ENCODE measurements around the gene IL17F. TPM values are rescaled to one million over a fixed set of nuclear protein-coding genes. Genes with fewer than 3 reads are reported as not detected.
A peak's percentile ranks its signal among the peaks of the same experiment; 100 is the strongest.

The IL17F gene
- polyA plus RNA-seq, 3 donors, result not detected

DNA sequence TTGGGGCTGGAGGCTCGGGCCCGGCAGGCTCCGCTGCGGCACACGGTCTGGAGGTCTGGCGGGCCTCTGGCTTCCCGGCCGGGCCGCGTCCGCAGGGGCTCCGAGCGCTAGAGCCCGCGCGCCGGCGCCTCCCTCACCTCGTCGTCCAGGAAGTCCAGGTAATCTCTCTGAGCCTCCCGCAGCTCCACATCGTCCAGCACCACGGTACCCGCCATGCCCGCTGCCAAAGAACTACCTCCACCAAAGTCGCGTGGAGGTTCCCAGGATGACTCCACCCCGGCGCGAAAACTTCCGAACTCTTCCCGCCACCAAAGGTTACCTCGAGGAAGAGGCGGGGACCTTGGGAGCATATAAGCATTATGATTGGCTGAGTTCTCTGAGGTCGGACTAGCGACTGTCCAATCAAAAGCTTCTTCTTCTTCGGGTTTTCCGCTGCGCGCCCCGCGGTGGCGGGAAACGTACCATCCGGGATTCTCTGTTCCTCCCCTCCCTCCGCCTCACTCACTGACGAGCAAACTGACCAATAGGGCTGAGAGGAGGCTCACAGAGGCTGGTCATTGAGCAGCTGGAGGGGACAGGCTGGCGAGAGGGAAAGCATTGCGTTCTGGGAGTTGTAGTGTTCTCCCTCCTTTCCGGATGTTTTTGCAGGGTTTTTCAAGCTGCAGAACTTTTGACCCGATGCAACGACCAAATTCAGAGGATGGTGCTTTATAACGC, 40.3 kb upstream of the IL17F start, which contains the start of gene MCM3:
TSS of gene MCM3 (minus strand) at position 283 of the 717 bp plus-strand sequence. CDS start at position 215, 68 bp downstream.
- H3K4me1 Mint-ChIP-seq, result peaks cover 28% of the 10 kb centered on the region
- TF ChIP-seq, protein P1, sequence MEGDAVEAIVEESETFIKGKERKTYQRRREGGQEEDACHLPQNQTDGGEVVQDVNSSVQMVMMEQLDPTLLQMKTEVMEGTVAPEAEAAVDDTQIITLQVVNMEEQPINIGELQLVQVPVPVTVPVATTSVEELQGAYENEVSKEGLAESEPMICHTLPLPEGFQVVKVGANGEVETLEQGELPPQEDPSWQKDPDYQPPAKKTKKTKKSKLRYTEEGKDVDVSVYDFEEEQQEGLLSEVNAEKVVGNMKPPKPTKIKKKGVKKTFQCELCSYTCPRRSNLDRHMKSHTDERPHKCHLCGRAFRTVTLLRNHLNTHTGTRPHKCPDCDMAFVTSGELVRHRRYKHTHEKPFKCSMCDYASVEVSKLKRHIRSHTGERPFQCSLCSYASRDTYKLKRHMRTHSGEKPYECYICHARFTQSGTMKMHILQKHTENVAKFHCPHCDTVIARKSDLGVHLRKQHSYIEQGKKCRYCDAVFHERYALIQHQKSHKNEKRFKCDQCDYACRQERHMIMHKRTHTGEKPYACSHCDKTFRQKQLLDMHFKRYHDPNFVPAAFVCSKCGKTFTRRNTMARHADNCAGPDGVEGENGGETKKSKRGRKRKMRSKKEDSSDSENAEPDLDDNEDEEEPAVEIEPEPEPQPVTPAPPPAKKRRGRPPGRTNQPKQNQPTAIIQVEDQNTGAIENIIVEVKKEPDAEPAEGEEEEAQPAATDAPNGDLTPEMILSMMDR (IDR thresholded peaks at IDR 0.05), result no peak

DNA sequence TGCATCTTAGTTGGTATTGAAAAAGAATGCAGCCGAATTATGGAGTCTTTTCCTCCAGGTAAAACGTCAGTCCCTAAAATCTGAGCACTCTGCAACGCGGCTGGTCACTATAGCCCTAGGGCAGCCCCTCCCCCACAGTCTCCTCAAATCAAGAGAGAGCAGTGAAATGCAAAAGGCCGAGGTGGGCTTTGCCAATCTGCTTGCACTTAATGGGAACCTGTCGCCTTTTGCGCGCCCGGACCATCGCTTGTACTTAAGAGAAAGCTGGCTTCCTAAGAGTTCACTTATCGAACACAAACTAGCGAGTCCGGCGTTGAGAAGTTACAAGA, 39.8 kb upstream of the IL17F start:
- H3K36me3 ChIP-seq (replicated peaks in 1 of 2; ENCODE audit: control insufficient read depth in 1 of 2, insufficient read depth in 2 of 2, low read length in 2 of 2), result peaks cover 28 to 35% of the 10 kb centered on the region in 2 donors
- Mint-ChIP-seq H3K9me3 (peaks cover 0 to 3% (median 0%) of the 10 kb centered on the region in 7 donors), H3K27me3 (ENCODE audit: low read depth in 3 of 3) (no peaks in the 10 kb centered on the region), H3K4me3 (no peak overlapping the region), H3K36me3 (peaks cover 27 to 32% of the 10 kb centered on the region in 2 donors), H3K4me1 (peaks cover 28% of the 10 kb centered on the region), H3K27ac (peak overlapping the region in 1 of 7 donors; percentile 9)
- peak overlapping the region; percentile 96 for H3K4me2 ChIP-seq (replicated peaks; ENCODE audit: extremely low read depth, low read length, poor library complexity, severe bottlenecking)
- H3K9ac ChIP-seq (ENCODE audit: insufficient read depth, low read length, poor library complexity, severe bottlenecking), result peak overlapping the region; percentile 67
- H3K27ac ChIP-seq (ENCODE audit: low read depth in 1 of 2, low read length in 2 of 2), result peak overlapping the region in 1 of 2 donors; percentile 66
- WGBS (ENCODE audit: insufficient coverage), result 0% methylated on average over 13 of the region's 14 CpGs
- no peaks in the 10 kb centered on the region for H4K20me1 ChIP-seq (ENCODE audit: insufficient read depth, low read length)
- intact Hi-C loops (cut with micrococcal nuclease), result loop anchor here (5.0 to 10.0 kb wide), 5 partner anchors 68 to 291 kb away; partner anchors contain the start of genes TRAM2 (in 2 of the 2), EFHC1 (in 1 of the 2) and PAQR8 (in 1 of the 2)
- no peaks in the 10 kb centered on the region for H3K27me3 ChIP-seq (ENCODE audit: control insufficient read depth in 2 of 2, insufficient read depth in 2 of 2, low read length in 2 of 2)
- DNase-seq, result peak in 1 of 3 donors; percentile 9
- peaks cover 52% of the 10 kb centered on the region for H3K79me2 ChIP-seq (ENCODE audit: insufficient read depth, low read length)
- H3K4me3 ChIP-seq (replicated peaks in 1 of 3; ENCODE audit: low read depth in 2 of 3, low read length in 3 of 3), result peak overlapping the region; percentile 60 to 92 (median 86)
- peak overlapping the region; percentile 95 for H2AFZ ChIP-seq (ENCODE audit: insufficient read depth, low read depth, low read length, poor library complexity, severe bottlenecking)
- H3K4me1 ChIP-seq (ENCODE audit: control insufficient read depth in 1 of 2, insufficient read depth in 2 of 2, low read length in 2 of 2), result peaks cover 21 to 29% of the 10 kb centered on the region in 2 donors
- TF ChIP-seq, protein P1 (IDR thresholded peaks at IDR 0.05), result no peak
- no peaks in the 10 kb centered on the region for H3K9me3 ChIP-seq (replicated peaks in 1 of 2; ENCODE audit: control insufficient read depth in 1 of 2, insufficient read depth in 1 of 2, low read length in 2 of 2)

More for the DNA sequence above, 40.3 kb upstream of the IL17F start, which contains the start of gene MCM3:
- H3K27me3 Mint-ChIP-seq (ENCODE audit: low read depth in 3 of 3), result no peaks in the 10 kb centered on the region
- Histone ChIP-seq H3K4me1 (ENCODE audit: control insufficient read depth in 1 of 2, insufficient read depth in 2 of 2, low read length in 2 of 2) (peaks cover 21 to 30% of the 10 kb centered on the region in 2 donors), H3K4me3 (replicated peaks in 1 of 3; ENCODE audit: low read depth in 2 of 3, low read length in 3 of 3) (peak within 1 kb of the TSS; percentile 60 to 92 (median 86)), H3K9ac (ENCODE audit: insufficient read depth, low read length, poor library complexity, severe bottlenecking) (peak within 1 kb of the TSS; percentile 67), H3K4me2 (replicated peaks; ENCODE audit: extremely low read depth, low read length, poor library complexity, severe bottlenecking) (peak within 1 kb of the TSS; percentile 96), H3K79me2 (ENCODE audit: insufficient read depth, low read length) (peaks cover 48% of the 10 kb centered on the region), H3K27ac (ENCODE audit: low read depth in 1 of 2, low read length in 2 of 2) (peak within 1 kb of the TSS; percentile 5 to 66), H4K20me1 (ENCODE audit: insufficient read depth, low read length) (no peaks in the 10 kb centered on the region), H2AFZ (ENCODE audit: insufficient read depth, low read depth, low read length, poor library complexity, severe bottlenecking) (peak within 1 kb of the TSS; percentile 95), H3K36me3 (replicated peaks in 1 of 2; ENCODE audit: control insufficient read depth in 1 of 2, insufficient read depth in 2 of 2, low read length in 2 of 2) (peaks cover 23 to 30% of the 10 kb centered on the region in 2 donors), H3K9me3 (replicated peaks in 1 of 2; ENCODE audit: control insufficient read depth in 1 of 2, insufficient read depth in 1 of 2, low read length in 2 of 2) (no peaks in the 10 kb centered on the region), H3K27me3 (ENCODE audit: control insufficient read depth in 2 of 2, insufficient read depth in 2 of 2, low read length in 2 of 2) (no peaks in the 10 kb centered on the region)
- WGBS (ENCODE audit: insufficient coverage), result 0% methylated on average over 38 of the region's 53 CpGs
- no peak within 1 kb of the TSS for H3K4me3 Mint-ChIP-seq
- H3K27ac Mint-ChIP-seq, result peak within 1 kb of the TSS in 1 of 7 donors; percentile 9
- intact Hi-C loops (cut with micrococcal nuclease), result loop anchor here (5.0 to 10.0 kb wide), 6 partner anchors 68 to 290 kb away; partner anchors contain the start of genes PAQR8 (in 2 of the 2), TRAM2 (in 2 of the 2) and EFHC1 (in 1 of the 2)
- H3K9me3 Mint-ChIP-seq, result peaks cover 0 to 3% (median 0%) of the 10 kb centered on the region in 7 donors
- peaks cover 25 to 27% of the 10 kb centered on the region in 2 donors for H3K36me3 Mint-ChIP-seq
- peak; percentile 98 to 99 (median 98) for DNase-seq
